ENCODE measurements around the gene ATG9A.

ATG9A gene

GRCh38 chr2:219272995-219273394 is 43.6 kb upstream of the ATG9A start:
- DNase-seq (ENCODE audit: low read depth): no peak
- no peak for TF ChIP-seq CTCF (conservative IDR thresholded peaks at IDR 0.05; ENCODE audit: low read depth, low read length)
- H3K4me3 ChIP-seq (ENCODE audit: low read length): no peak overlapping the region

GRCh38 chr2:219272356-219272755 is 42.9 kb upstream of the ATG9A start:
- H3K4me3 ChIP-seq (ENCODE audit: low read length): no peak overlapping the region
- no peak for TF ChIP-seq CTCF (conservative IDR thresholded peaks at IDR 0.05; ENCODE audit: low read depth, low read length)
- DNase-seq (ENCODE audit: low read depth): no peak

GRCh38 chr2:219271021-219271420 is 41.6 kb upstream of the ATG9A start:
- no peak overlapping the region for H3K4me3 ChIP-seq (ENCODE audit: low read length)
- no peak for TF ChIP-seq CTCF (conservative IDR thresholded peaks at IDR 0.05; ENCODE audit: low read depth, low read length)
- DNase-seq (ENCODE audit: low read depth): no peak

GRCh38 chr2:219270055-219270372 is 40.6 kb upstream of the ATG9A start:
- TF ChIP-seq CTCF (conservative IDR thresholded peaks at IDR 0.05; ENCODE audit: low read depth, low read length): no peak
- DNase-seq (ENCODE audit: low read depth): no peak
- H3K4me3 ChIP-seq (ENCODE audit: low read length): no peak overlapping the region

GRCh38 chr2:219269362-219270054 is 40.1 kb upstream of the ATG9A start:
- H3K4me3 ChIP-seq (ENCODE audit: low read length): no peak overlapping the region
- DNase-seq (ENCODE audit: low read depth): no peak
- no peak for TF ChIP-seq CTCF (conservative IDR thresholded peaks at IDR 0.05; ENCODE audit: low read depth, low read length)

- DNase-seq (ENCODE audit: low read depth): no peak
- TF ChIP-seq CTCF (conservative IDR thresholded peaks at IDR 0.05; ENCODE audit: low read depth, low read length): no peak
- H3K4me3 ChIP-seq (ENCODE audit: low read length): no peak overlapping the region
Observed at GRCh38 chr2:219268294-219268693, 38.9 kb upstream of the ATG9A start.

- no peak for DNase-seq (ENCODE audit: low read depth)
- no peak for TF ChIP-seq CTCF (conservative IDR thresholded peaks at IDR 0.05; ENCODE audit: low read depth, low read length)
- no peak overlapping the region for H3K4me3 ChIP-seq (ENCODE audit: low read length)
Observed at GRCh38 chr2:219266886-219267285, 37.5 kb upstream of the ATG9A start.

All from retinal pigment epithelial cell (primary cell).